H1 (cell line): Measurements from ENCODE around the gene NLGN4Y.

Experiments
- EGR1 ChIP-seq: IDR thresholded peaks from 2 replicates; pipeline ENCODE4 v1.6.1; 2011; ENCODE audit warnings: low read depth, low read length, borderline replicate concordance
- EP300 ChIP-seq, 2 experiments: IDR thresholded peaks; 1 replicate in 1 of 2; 2 replicates in 1 of 2; pipeline ENCODE4 v1.6.1; 2011 to 2012; ENCODE audit warnings: low read depth in 2 of 2, low read length in 2 of 2, mild to moderate bottlenecking in 2 of 2, borderline replicate concordance in 1 of 2, inconsistent platforms in 1 of 2, moderate library complexity in 1 of 2
- TF ChIP-seq, protein P1 (sequence below), 3 experiments: IDR thresholded peaks; 1 replicate in 2 of 3; 2 replicates in 1 of 3; pipeline versions ENCODE4 v1.5.1 to v1.6.1; 2011; ENCODE audit warnings: low read length in 3 of 3, mild to moderate bottlenecking in 3 of 3, inconsistent platforms in 2 of 3, low read depth in 1 of 3, moderate library complexity in 1 of 3; ENCODE audit not compliant: insufficient read depth in 1 of 3; ENCODE audit errors: control extremely low read depth in 1 of 3
- TF ChIP-seq, protein P2 (sequence below): IDR thresholded peaks from 2 replicates; pipeline ENCODE4 v1.6.1; 2011; ENCODE audit warnings: low read depth, mild to moderate bottlenecking, low read length; ENCODE audit not compliant: insufficient read depth

DNA sequence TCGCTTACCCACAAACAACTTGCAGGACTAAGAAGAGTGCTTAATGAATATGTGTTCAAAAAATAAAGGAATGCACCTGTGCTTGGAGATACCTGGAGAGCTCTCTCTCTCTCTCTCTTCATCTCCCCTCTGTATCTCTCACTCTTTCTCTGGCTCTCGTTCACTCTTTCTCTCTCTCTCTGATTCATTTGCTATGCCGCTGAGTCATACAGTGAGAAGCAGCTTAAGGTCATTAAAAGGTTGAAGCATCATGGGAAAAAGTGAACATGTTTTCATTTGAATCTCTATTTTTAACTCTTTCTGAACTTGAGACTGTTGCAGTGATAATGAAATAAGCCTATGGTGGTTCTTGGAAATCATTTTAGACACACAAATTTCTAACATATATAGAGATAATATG, 277.8 kb downstream of the NLGN4Y start:
- TF ChIP-seq, protein P1, sequence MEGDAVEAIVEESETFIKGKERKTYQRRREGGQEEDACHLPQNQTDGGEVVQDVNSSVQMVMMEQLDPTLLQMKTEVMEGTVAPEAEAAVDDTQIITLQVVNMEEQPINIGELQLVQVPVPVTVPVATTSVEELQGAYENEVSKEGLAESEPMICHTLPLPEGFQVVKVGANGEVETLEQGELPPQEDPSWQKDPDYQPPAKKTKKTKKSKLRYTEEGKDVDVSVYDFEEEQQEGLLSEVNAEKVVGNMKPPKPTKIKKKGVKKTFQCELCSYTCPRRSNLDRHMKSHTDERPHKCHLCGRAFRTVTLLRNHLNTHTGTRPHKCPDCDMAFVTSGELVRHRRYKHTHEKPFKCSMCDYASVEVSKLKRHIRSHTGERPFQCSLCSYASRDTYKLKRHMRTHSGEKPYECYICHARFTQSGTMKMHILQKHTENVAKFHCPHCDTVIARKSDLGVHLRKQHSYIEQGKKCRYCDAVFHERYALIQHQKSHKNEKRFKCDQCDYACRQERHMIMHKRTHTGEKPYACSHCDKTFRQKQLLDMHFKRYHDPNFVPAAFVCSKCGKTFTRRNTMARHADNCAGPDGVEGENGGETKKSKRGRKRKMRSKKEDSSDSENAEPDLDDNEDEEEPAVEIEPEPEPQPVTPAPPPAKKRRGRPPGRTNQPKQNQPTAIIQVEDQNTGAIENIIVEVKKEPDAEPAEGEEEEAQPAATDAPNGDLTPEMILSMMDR (IDR thresholded peaks at IDR 0.05; ENCODE audit: control extremely low read depth in 1 of 3, insufficient read depth in 1 of 3, low read depth in 1 of 3, low read length in 3 of 3): no peak
- TF ChIP-seq EGR1: no peak
- TF ChIP-seq, protein P2, sequence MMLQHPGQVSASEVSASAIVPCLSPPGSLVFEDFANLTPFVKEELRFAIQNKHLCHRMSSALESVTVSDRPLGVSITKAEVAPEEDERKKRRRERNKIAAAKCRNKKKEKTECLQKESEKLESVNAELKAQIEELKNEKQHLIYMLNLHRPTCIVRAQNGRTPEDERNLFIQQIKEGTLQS: no peak
- TF ChIP-seq EP300 (IDR thresholded peaks at IDR 0.05; ENCODE audit: borderline replicate concordance in 1 of 2, low read depth in 2 of 2, low read length in 2 of 2): no peak
